Cardiac muscle cell (in vitro differentiated cells and primary cell): ENCODE data around the gene PTGDS. TPM values are rescaled to one million over a fixed set of nuclear protein-coding genes. Genes with fewer than 3 reads are reported as not detected.

Source experiments
- DNase-seq, 2 donors: peaks; one replicate each; pipeline versions ENCODE4 v3.0.0 to v3.0.0-alpha.2; 2010 to 2017; ENCODE audit warnings: low read depth in 1 of 2, low spot score in 1 of 2
- H3K27ac ChIP-seq: fragments of 200-600 bp; sonication (generic); 2 replicates; pipeline ENCODE4 v1.5.1; 2016
- H3K27me3 ChIP-seq: fragments of 200-600 bp; sonication (generic); 2 replicates; pipeline ENCODE4 v1.6.0; 2016; ENCODE audit warnings: control low read depth
- H3K36me3 ChIP-seq: fragments of 200-600 bp; sonication (generic); 2 replicates; pipeline ENCODE4 v1.5.1; 2016; ENCODE audit warnings: control low read depth
- H3K4me1 ChIP-seq: fragments of 200-600 bp; sonication (generic); 2 replicates; pipeline ENCODE4 v1.8.1; 2017; ENCODE audit warnings: low read depth, mild to moderate bottlenecking, mixed run types
- H3K4me3 ChIP-seq: fragments of 200-600 bp; sonication (generic); 2 replicates; pipeline ENCODE4 v1.5.1; 2016; ENCODE audit warnings: mild to moderate bottlenecking
- H3K9me3 ChIP-seq: fragments of 200-600 bp; sonication (generic); 2 replicates; pipeline ENCODE4 v1.5.1; 2017; ENCODE audit warnings: low read depth, mild to moderate bottlenecking, control low read depth
- polyA plus RNA-seq: library from polyadenylated mRNA; unstranded; fragments of >200 nt; fragmentation: Nextera tagmentation; extraction: Ambion mirVana; gene quantifications from 2 replicates; pipeline ENCODE4 v1.2.1, GENCODE V29; 2016
- total RNA-seq: library from RNA; depleted of rRNA; stranded (reverse); fragments of >200 nt; gene quantifications from 2 replicates; pipeline ENCODE4 v1.2.3, GENCODE V29; 2016
- TF ChIP-seq, protein P1 (sequence below): IDR thresholded peaks from 2 replicates; pipeline ENCODE4 v1.5.1; 2012; ENCODE audit warnings: low read depth, mild to moderate bottlenecking, low read length

Gene PTGDS
- total and polyA plus RNA-seq, 2 experiments from 2014 or later = 3.4 to 3.9 TPM

GRCh38 chr9:136978865-136979544 lies 1.7 kb downstream of the PTGDS start:
- no peak overlapping the region for H3K4me3 ChIP-seq

GRCh38 chr9:136979769-136980587 lies 2.7 kb downstream of the PTGDS start:
- Histone ChIP-seq H3K9me3 (no peaks in the 10 kb centered on the region), H3K4me3 (no peak overlapping the region), H3K36me3 (no peaks in the 10 kb centered on the region), H3K27me3 (peaks cover 21% of the 10 kb centered on the region), H3K27ac (no peak overlapping the region), H3K4me1 (peaks cover 13% of the 10 kb centered on the region)
- TF ChIP-seq, protein P1, sequence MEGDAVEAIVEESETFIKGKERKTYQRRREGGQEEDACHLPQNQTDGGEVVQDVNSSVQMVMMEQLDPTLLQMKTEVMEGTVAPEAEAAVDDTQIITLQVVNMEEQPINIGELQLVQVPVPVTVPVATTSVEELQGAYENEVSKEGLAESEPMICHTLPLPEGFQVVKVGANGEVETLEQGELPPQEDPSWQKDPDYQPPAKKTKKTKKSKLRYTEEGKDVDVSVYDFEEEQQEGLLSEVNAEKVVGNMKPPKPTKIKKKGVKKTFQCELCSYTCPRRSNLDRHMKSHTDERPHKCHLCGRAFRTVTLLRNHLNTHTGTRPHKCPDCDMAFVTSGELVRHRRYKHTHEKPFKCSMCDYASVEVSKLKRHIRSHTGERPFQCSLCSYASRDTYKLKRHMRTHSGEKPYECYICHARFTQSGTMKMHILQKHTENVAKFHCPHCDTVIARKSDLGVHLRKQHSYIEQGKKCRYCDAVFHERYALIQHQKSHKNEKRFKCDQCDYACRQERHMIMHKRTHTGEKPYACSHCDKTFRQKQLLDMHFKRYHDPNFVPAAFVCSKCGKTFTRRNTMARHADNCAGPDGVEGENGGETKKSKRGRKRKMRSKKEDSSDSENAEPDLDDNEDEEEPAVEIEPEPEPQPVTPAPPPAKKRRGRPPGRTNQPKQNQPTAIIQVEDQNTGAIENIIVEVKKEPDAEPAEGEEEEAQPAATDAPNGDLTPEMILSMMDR = no peak
- no peak for DNase-seq

More at GRCh38 chr9:136978865-136979544, 1.7 kb downstream of the PTGDS start:
- peaks cover 12% of the 10 kb centered on the region for H3K27me3 ChIP-seq
- H3K9me3 ChIP-seq = no peaks in the 10 kb centered on the region
- no peaks in the 10 kb centered on the region for H3K36me3 ChIP-seq
- TF ChIP-seq, protein P1 = no peak
- H3K27ac ChIP-seq = no peak overlapping the region
- peaks cover 10% of the 10 kb centered on the region for H3K4me1 ChIP-seq
- no peak for DNase-seq

GRCh38 chr9:136980669-136981478 lies 3.6 kb downstream of the PTGDS start:
- Histone ChIP-seq H3K27me3 (peaks cover 30% of the 10 kb centered on the region), H3K36me3 (no peaks in the 10 kb centered on the region), H3K4me1 (peaks cover 22% of the 10 kb centered on the region), H3K4me3 (no peak overlapping the region), H3K27ac (no peak overlapping the region), H3K9me3 (no peaks in the 10 kb centered on the region)
- TF ChIP-seq, protein P1 = no peak
- DNase-seq = no peak

DNA sequence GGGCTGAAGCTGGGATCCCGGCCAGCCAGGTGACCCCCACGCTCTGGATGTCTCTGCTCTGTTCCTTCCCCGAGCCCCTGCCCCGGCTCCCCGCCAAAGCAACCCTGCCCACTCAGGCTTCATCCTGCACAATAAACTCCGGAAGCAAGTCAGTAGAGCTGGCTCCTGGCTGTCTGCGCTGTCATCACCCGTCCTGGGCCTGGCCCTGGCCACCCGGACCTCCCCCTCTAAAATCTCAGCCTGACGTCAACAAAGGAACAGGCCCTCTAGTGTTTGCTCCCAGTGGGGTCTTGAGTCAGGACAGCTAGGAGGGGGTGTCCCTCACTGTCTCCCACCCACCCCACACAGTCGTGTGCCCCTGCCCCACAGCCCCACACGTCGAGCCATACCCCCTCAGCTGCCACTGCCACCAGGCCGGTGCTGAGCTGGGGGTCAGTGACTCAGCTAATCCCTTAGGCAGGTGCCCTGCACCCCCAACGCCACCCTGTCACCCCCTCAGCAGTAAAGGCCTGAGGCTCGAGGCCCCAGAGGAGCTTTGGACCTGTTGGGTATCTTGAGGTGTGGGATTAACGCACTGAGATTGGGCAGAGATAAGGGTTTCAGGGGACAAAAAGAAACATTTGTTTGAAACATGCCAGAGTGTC lies 4.4 kb downstream of the PTGDS start:
- Histone ChIP-seq H3K36me3 (no peaks in the 10 kb centered on the region), H3K9me3 (no peaks in the 10 kb centered on the region), H3K4me1 (peaks cover 22% of the 10 kb centered on the region), H3K4me3 (no peak overlapping the region), H3K27ac (peak overlapping the region; percentile 45), H3K27me3 (peaks cover 39% of the 10 kb centered on the region)
- TF ChIP-seq, protein P1 = no peak
- peak; percentile 32 to 36 for DNase-seq
